Activated naive CD8-positive, alpha-beta T cell (primary cell): ENCODE results near the gene KCNN3.

Source experiments
- H3K27ac Mint-ChIP-seq: one replicate; pipeline ENCODE4 v1.8.0; 2021; ENCODE audit warnings: mixed read lengths
- H3K27me3 Mint-ChIP-seq: one replicate; pipeline ENCODE4 v1.8.0; 2021; ENCODE audit warnings: mixed read lengths
- H3K36me3 Mint-ChIP-seq: one replicate; pipeline ENCODE4 v1.8.0; 2021; ENCODE audit warnings: mixed read lengths
- H3K4me1 Mint-ChIP-seq: one replicate; pipeline ENCODE4 v1.8.0; 2021; ENCODE audit warnings: low read depth, mixed read lengths
- H3K4me3 Mint-ChIP-seq: one replicate; pipeline ENCODE4 v1.8.0; 2021; ENCODE audit warnings: mild to moderate bottlenecking, mixed read lengths
- H3K9me3 Mint-ChIP-seq: one replicate; pipeline ENCODE4 v1.8.0; 2021; ENCODE audit warnings: low read depth, mixed read lengths

KCNN3 gene

DNA sequence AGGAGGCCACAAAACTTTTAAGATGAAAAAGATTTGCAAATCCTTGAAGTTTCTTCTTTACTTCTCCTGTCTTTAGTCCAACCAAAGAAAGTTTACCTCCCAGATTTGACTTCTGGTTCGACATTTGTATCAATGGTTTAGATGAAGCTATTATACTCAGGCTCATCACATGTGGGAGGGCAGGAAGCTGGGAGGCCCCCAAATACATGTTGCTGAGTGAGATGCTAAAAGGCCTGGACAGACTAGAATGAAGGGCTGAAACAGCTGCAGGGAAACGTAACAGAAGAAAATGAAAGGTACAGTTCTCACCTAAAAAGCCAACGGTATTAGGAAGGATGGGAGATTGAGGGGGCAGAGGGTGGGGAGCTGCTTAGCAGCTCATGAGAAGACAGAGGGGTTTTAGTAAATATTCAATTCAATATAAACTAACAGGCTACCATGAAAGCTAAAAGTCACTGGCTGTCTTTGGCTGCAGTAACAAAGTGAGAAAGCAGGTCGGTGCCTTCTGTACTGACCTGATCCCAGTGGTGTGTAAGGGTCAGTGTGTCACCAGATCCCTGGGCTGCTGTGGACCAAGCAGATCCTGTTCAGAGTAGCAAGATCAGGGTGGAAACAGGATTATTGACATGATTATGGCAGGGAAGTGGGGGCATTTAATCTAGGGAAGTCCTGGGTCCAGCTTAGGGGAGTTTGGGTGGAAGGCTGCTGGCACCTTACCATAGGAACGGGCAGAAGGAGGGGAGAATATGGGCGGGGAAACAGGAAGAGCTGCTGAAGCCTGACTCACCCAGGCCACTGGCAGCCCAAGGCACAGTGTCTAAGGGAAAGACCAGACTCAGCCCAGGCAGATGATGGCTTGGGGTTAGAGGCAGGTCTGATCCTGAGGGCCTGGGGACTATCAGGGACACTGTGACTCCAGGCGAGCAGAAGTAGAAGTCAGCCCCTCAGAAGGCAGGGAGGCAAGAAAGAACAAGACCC, 60.4 kb downstream of the KCNN3 start:
- H3K27ac Mint-ChIP-seq: peak overlapping the region; percentile 61

GRCh38 chr1:154808909-154809262, 61.2 kb downstream of the KCNN3 start:
- H3K27me3 Mint-ChIP-seq: no peaks in the 10 kb centered on the region
- H3K27ac Mint-ChIP-seq: no peak overlapping the region
- H3K4me3 Mint-ChIP-seq: no peak overlapping the region
- no peaks in the 10 kb centered on the region for H3K9me3 Mint-ChIP-seq
- H3K36me3 Mint-ChIP-seq: no peaks in the 10 kb centered on the region
- H3K4me1 Mint-ChIP-seq: peaks cover 19% of the 10 kb centered on the region

More for the DNA sequence above, 60.4 kb downstream of the KCNN3 start:
- H3K4me3 Mint-ChIP-seq: no peak overlapping the region
- no peaks in the 10 kb centered on the region for H3K9me3 Mint-ChIP-seq
- no peaks in the 10 kb centered on the region for H3K36me3 Mint-ChIP-seq
- H3K27me3 Mint-ChIP-seq: no peaks in the 10 kb centered on the region
- peaks cover 19% of the 10 kb centered on the region for H3K4me1 Mint-ChIP-seq

- H3K36me3 Mint-ChIP-seq: no peaks in the 10 kb centered on the region
- H3K4me1 Mint-ChIP-seq: peaks cover 19% of the 10 kb centered on the region
- H3K4me3 Mint-ChIP-seq: no peak overlapping the region
- H3K9me3 Mint-ChIP-seq: no peaks in the 10 kb centered on the region
- H3K27ac Mint-ChIP-seq: no peak overlapping the region
- H3K27me3 Mint-ChIP-seq: no peaks in the 10 kb centered on the region
Measured at GRCh38 chr1:154808261-154808908, 61.7 kb downstream of the KCNN3 start.

GRCh38 chr1:154807048-154807591, 63.0 kb downstream of the KCNN3 start:
- no peak overlapping the region for H3K4me3 Mint-ChIP-seq
- no peaks in the 10 kb centered on the region for H3K36me3 Mint-ChIP-seq
- no peaks in the 10 kb centered on the region for H3K27me3 Mint-ChIP-seq
- peaks cover 19% of the 10 kb centered on the region for H3K4me1 Mint-ChIP-seq
- H3K27ac Mint-ChIP-seq: no peak overlapping the region
- H3K9me3 Mint-ChIP-seq: no peaks in the 10 kb centered on the region

DNA sequence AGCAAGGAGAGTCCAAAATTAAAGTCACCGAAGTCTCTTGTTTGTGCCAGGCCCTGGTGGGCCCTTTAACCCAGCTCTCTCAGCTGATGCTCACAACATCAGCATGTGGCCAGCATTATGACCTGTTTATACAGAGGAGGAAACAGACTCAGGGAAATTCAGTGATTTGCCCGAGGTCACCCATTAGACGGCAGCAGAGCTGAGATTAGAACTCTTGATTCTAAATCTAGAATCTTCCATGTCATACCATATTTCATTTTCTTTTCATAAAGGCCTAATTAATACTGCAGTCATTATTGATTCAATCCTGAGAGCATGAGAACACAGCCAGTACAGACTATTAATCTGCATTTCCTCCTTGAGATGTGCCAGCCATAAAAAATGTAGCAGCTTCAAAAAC, 63.7 kb downstream of the KCNN3 start:
- H3K27ac Mint-ChIP-seq: no peak overlapping the region
- H3K9me3 Mint-ChIP-seq: no peaks in the 10 kb centered on the region
- H3K27me3 Mint-ChIP-seq: no peaks in the 10 kb centered on the region
- peaks cover 19% of the 10 kb centered on the region for H3K4me1 Mint-ChIP-seq
- no peak overlapping the region for H3K4me3 Mint-ChIP-seq
- no peaks in the 10 kb centered on the region for H3K36me3 Mint-ChIP-seq

DNA sequence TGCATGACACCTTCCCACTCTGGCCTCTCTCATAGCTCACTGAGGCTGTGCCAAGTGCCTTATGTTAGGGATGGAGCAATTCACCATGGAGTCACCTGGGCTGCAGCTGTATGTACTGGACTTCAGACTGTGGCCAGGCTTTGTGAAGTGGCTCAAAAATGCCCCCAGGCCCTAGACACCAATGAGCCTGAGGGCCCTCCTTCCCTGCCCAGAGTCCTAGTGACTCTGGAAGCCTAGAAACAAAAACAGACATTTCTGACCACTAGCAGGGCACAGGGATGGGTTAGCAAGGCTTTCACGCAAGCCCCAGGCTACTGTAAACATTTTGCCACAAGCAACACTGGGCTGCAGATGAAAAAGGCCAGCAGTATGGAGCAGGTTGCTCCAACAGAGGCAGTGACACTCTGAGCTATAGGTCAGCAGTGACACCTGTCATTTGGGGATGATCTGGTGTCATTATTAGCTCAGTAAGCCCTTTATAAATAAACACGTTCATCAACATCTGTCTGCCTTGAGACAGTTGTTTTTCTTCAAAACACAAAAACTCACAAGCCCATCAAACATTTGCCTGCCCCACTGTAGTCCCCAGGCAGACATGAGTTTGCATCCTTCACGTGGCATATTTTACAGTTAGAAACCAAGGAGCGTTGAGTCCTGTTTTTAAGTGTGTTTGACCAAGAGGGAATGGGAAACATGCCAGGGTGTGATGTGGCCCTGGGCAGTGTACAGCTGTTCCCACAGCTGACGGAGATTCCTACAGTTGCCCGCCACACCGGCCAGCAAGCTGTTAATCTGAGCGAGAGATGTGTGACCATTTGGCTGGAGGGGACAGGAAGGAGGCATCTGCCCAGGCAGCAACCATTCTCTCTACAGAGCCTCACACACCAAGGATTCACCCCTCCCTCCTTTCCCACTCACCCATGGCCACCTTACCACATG, 66.8 kb downstream of the KCNN3 start:
- no peaks in the 10 kb centered on the region for H3K27me3 Mint-ChIP-seq
- no peaks in the 10 kb centered on the region for H3K4me1 Mint-ChIP-seq
- H3K4me3 Mint-ChIP-seq: no peak overlapping the region

GRCh38 chr1:154802336-154802969, 67.6 kb downstream of the KCNN3 start:
- Mint-ChIP-seq H3K27me3 (no peaks in the 10 kb centered on the region), H3K36me3 (no peaks in the 10 kb centered on the region), H3K9me3 (no peaks in the 10 kb centered on the region), H3K4me3 (no peak overlapping the region), H3K4me1 (no peaks in the 10 kb centered on the region), H3K27ac (no peak overlapping the region)

More for the DNA sequence above, 66.8 kb downstream of the KCNN3 start:
- Mint-ChIP-seq H3K9me3 (no peaks in the 10 kb centered on the region), H3K27ac (no peak overlapping the region), H3K36me3 (no peaks in the 10 kb centered on the region)

DNA sequence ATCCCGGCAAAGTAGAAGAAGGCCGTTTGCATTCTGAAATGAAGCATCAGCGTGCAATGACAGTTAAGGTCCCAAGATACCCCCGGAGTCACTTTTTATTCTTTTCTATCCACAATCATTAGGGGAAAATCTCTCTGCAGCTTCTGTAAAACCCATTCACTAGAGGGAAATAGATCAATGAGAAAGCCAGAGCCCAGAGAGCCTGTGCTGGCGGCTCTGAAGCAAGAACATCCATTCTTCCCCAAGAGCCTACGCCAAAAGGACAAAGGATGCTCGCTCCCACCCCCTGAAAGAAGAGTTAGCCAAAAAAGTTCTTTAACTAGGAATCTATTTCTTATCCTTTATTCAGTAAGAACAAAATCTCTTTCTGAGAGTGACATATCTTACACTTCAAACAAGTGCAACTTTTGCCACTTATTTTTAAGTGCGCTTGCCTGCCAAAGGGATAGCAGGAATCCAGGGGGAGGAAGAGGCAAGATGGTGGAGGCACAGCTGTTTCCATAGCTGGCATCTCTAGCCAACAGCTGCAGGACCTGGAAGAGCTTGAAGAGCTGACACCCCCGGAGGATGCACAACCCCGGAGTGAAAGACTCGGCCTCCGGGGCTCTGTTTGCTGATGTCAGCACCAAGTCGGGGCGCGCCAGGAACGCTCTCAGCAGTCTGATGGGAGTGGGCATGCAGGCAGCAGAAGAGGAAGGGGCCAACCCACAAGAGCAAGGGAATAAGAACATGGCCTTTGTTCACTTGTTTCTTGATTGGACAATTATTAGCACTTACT, 68.7 kb downstream of the KCNN3 start:
- no peaks in the 10 kb centered on the region for H3K27me3 Mint-ChIP-seq
- no peak overlapping the region for H3K27ac Mint-ChIP-seq
- no peaks in the 10 kb centered on the region for H3K9me3 Mint-ChIP-seq

DNA sequence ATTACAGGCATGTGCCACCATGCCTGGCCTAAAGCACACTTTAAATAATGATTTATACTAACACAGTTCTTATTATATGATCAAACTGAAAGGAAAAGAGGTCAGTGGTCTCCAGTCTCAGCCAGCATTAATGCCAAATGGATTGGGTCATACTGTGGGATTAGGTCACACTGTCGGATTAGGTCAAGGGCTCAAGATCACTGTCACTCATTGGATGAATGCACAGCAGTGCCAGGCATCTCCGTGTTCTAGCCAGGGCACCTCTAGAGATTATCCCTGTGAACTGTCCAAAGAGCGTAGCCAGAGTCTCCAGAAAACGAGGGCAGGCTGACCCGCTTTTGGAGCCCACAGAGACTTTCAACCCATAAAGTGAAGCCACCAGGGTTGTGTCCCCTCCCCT, 70.9 kb downstream of the KCNN3 start:
- no peak overlapping the region for H3K27ac Mint-ChIP-seq
- H3K4me1 Mint-ChIP-seq: no peaks in the 10 kb centered on the region
- H3K36me3 Mint-ChIP-seq: no peaks in the 10 kb centered on the region
- H3K4me3 Mint-ChIP-seq: no peak overlapping the region
- H3K27me3 Mint-ChIP-seq: no peaks in the 10 kb centered on the region
- H3K9me3 Mint-ChIP-seq: no peaks in the 10 kb centered on the region

More for the DNA sequence above, 68.7 kb downstream of the KCNN3 start:
- H3K4me1 Mint-ChIP-seq: no peaks in the 10 kb centered on the region
- no peaks in the 10 kb centered on the region for H3K36me3 Mint-ChIP-seq
- H3K4me3 Mint-ChIP-seq: no peak overlapping the region

- H3K27me3 Mint-ChIP-seq: no peaks in the 10 kb centered on the region
- no peaks in the 10 kb centered on the region for H3K36me3 Mint-ChIP-seq
- no peak overlapping the region for H3K4me3 Mint-ChIP-seq
- peaks cover 4% of the 10 kb centered on the region for H3K4me1 Mint-ChIP-seq
- no peak overlapping the region for H3K27ac Mint-ChIP-seq
- H3K9me3 Mint-ChIP-seq: no peaks in the 10 kb centered on the region
Measured at GRCh38 chr1:154798645-154799044, 71.4 kb downstream of the KCNN3 start.

DNA sequence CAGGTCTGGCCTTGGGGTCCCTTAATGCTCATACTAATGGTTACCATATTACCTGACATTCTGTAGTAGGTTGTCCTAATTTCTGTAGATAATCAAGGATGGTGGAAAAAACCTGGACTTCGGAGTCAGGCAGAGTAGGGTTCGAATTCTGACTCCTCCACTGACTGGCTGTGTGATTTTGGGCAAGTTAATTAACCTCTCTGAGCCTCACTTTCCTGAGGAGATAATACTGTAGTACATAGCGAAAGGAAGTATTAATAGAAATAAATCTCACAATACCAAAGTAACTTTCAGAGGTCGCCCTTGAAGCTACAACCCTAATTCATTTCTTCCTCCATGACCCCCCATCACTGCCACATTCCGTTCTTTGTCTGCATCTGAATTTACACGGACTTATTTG, 72.9 kb downstream of the KCNN3 start:
- H3K27ac Mint-ChIP-seq: no peak overlapping the region
- H3K4me1 Mint-ChIP-seq: peaks cover 13% of the 10 kb centered on the region
- no peak overlapping the region for H3K4me3 Mint-ChIP-seq
- H3K9me3 Mint-ChIP-seq: no peaks in the 10 kb centered on the region
- H3K36me3 Mint-ChIP-seq: no peaks in the 10 kb centered on the region
- no peaks in the 10 kb centered on the region for H3K27me3 Mint-ChIP-seq

- no peak overlapping the region for H3K27ac Mint-ChIP-seq
- no peaks in the 10 kb centered on the region for H3K9me3 Mint-ChIP-seq
- no peaks in the 10 kb centered on the region for H3K36me3 Mint-ChIP-seq
- peaks cover 21% of the 10 kb centered on the region for H3K4me1 Mint-ChIP-seq
- no peaks in the 10 kb centered on the region for H3K27me3 Mint-ChIP-seq
- no peak overlapping the region for H3K4me3 Mint-ChIP-seq
Measured at GRCh38 chr1:154796303-154796892, 73.7 kb downstream of the KCNN3 start.

DNA sequence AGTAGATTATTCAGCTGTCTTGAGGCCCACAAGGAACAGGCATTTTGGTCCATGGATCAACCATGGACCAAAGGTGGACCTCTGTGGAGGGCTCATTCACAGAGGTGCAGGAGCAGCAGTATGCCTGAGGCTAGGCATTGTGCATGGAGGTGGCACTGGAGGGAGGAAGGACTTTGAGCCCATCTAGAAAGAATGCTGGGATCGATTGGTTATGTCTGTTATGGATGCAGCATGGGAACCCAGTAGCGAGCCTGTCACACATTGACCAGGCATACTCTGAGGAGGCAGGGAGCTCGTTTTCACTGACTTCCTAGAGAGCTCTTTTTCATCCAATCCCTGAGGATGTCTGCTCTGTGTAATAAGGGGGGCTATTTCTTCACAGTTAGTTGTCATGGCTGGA, 75.5 kb downstream of the KCNN3 start:
- H3K27ac Mint-ChIP-seq: no peak overlapping the region
- no peaks in the 10 kb centered on the region for H3K27me3 Mint-ChIP-seq
- no peak overlapping the region for H3K4me3 Mint-ChIP-seq
- H3K36me3 Mint-ChIP-seq: no peaks in the 10 kb centered on the region
- peaks cover 34% of the 10 kb centered on the region for H3K4me1 Mint-ChIP-seq
- H3K9me3 Mint-ChIP-seq: no peaks in the 10 kb centered on the region
